ENCODE results near the gene CD209. TPM values are rescaled to one million over a fixed set of nuclear protein-coding genes. Genes with fewer than 3 reads are reported as not detected.

Gene CD209
- total and polyA plus RNA-seq, 2 donors (not counting 1 experiment from before 2014, with no cell fraction given) = not detected

GRCh38 chr19:7736148-7736547 lies 11.2 kb downstream of the CD209 start:
- Histone ChIP-seq H3K9ac (ENCODE audit: insufficient read depth, low read length) (no peak overlapping the region), H3K27me3 (ENCODE audit: control insufficient read depth, insufficient read depth, low read length) (peaks cover 3% of the 10 kb centered on the region), H3K27ac (ENCODE audit: insufficient read depth, low read length) (no peak overlapping the region), H3K36me3 (ENCODE audit: control insufficient read depth, insufficient read depth, low read length) (no peaks in the 10 kb centered on the region), H3K4me2 (ENCODE audit: extremely low read depth, insufficient read depth, low read length) (no peak overlapping the region), H3K4me3 (replicated peaks in 1 of 4; ENCODE audit: control extremely low read depth in 1 of 4, insufficient read depth in 1 of 4, low read depth in 3 of 4, low read length in 4 of 4) (no peak overlapping the region), H2AFZ (ENCODE audit: low read length) (no peak overlapping the region), H3K9me3 (ENCODE audit: control insufficient read depth, insufficient read depth, low read depth, low read length) (no peaks in the 10 kb centered on the region), H3K79me2 (ENCODE audit: control insufficient read depth, insufficient read depth, low read length) (no peaks in the 10 kb centered on the region), H3K4me1 (ENCODE audit: control insufficient read depth, extremely low read depth, insufficient read depth, low read length) (no peaks in the 10 kb centered on the region), H4K20me1 (ENCODE audit: control insufficient read depth, extremely low read depth, insufficient read depth, low read length) (no peaks in the 10 kb centered on the region)
- DNase-seq (ENCODE audit: low read depth in 2 of 2) = no peak
- TF ChIP-seq CTCF (conservative IDR thresholded peaks at IDR 0.05 in 1 of 2, IDR thresholded peaks at IDR 0.05 in 1 of 2; ENCODE audit: low read depth in 1 of 2, low read length in 2 of 2) (no peak), EZH2 (IDR thresholded peaks at IDR 0.05; ENCODE audit: low read length, missing control alignments) (no peak)

GRCh38 chr19:7734220-7735203 lies 12.8 kb downstream of the CD209 start:
- DNase-seq (ENCODE audit: low read depth in 2 of 2) = peak in 1 of 2 donors; percentile 17
- Histone ChIP-seq H3K4me1 (ENCODE audit: control insufficient read depth, extremely low read depth, insufficient read depth, low read length) (no peaks in the 10 kb centered on the region), H3K4me3 (replicated peaks in 1 of 4; ENCODE audit: control extremely low read depth in 1 of 4, insufficient read depth in 1 of 4, low read depth in 3 of 4, low read length in 4 of 4) (no peak overlapping the region), H3K79me2 (ENCODE audit: control insufficient read depth, insufficient read depth, low read length) (no peaks in the 10 kb centered on the region), H2AFZ (ENCODE audit: low read length) (no peak overlapping the region), H3K27ac (ENCODE audit: insufficient read depth, low read length) (no peak overlapping the region), H3K36me3 (ENCODE audit: control insufficient read depth, insufficient read depth, low read length) (no peaks in the 10 kb centered on the region), H3K9me3 (ENCODE audit: control insufficient read depth, insufficient read depth, low read depth, low read length) (no peaks in the 10 kb centered on the region), H4K20me1 (ENCODE audit: control insufficient read depth, extremely low read depth, insufficient read depth, low read length) (no peaks in the 10 kb centered on the region), H3K4me2 (ENCODE audit: extremely low read depth, insufficient read depth, low read length) (no peak overlapping the region), H3K27me3 (ENCODE audit: control insufficient read depth, insufficient read depth, low read length) (peaks cover 3% of the 10 kb centered on the region), H3K9ac (ENCODE audit: insufficient read depth, low read length) (no peak overlapping the region)
- TF ChIP-seq EZH2 (IDR thresholded peaks at IDR 0.05; ENCODE audit: low read length, missing control alignments) (no peak), CTCF (conservative IDR thresholded peaks at IDR 0.05 in 1 of 2, IDR thresholded peaks at IDR 0.05 in 1 of 2; ENCODE audit: low read depth in 1 of 2, low read length in 2 of 2) (no peak)

GRCh38 chr19:7733376-7733775 lies 14.0 kb downstream of the CD209 start:
- no peak for TF ChIP-seq EZH2 (IDR thresholded peaks at IDR 0.05; ENCODE audit: low read length, missing control alignments)
- no peak for TF ChIP-seq CTCF (conservative IDR thresholded peaks at IDR 0.05 in 1 of 2, IDR thresholded peaks at IDR 0.05 in 1 of 2; ENCODE audit: low read depth in 1 of 2, low read length in 2 of 2)
- no peaks in the 10 kb centered on the region for H3K9me3 ChIP-seq (ENCODE audit: control insufficient read depth, insufficient read depth, low read depth, low read length)
- no peak overlapping the region for H3K4me2 ChIP-seq (ENCODE audit: extremely low read depth, insufficient read depth, low read length)
- no peak overlapping the region for H3K9ac ChIP-seq (ENCODE audit: insufficient read depth, low read length)
- peaks cover 3% of the 10 kb centered on the region for H3K27me3 ChIP-seq (ENCODE audit: control insufficient read depth, insufficient read depth, low read length)
- H3K79me2 ChIP-seq (ENCODE audit: control insufficient read depth, insufficient read depth, low read length) = no peaks in the 10 kb centered on the region
- H4K20me1 ChIP-seq (ENCODE audit: control insufficient read depth, extremely low read depth, insufficient read depth, low read length) = no peaks in the 10 kb centered on the region
- no peaks in the 10 kb centered on the region for H3K36me3 ChIP-seq (ENCODE audit: control insufficient read depth, insufficient read depth, low read length)
- no peaks in the 10 kb centered on the region for H3K4me1 ChIP-seq (ENCODE audit: control insufficient read depth, extremely low read depth, insufficient read depth, low read length)
- no peak overlapping the region for H2AFZ ChIP-seq (ENCODE audit: low read length)
- DNase-seq (ENCODE audit: low read depth in 2 of 2) = no peak
- no peak overlapping the region for H3K27ac ChIP-seq (ENCODE audit: insufficient read depth, low read length)
- no peak overlapping the region for H3K4me3 ChIP-seq (replicated peaks in 1 of 4; ENCODE audit: control extremely low read depth in 1 of 4, insufficient read depth in 1 of 4, low read depth in 3 of 4, low read length in 4 of 4)

Measured in fibroblast of lung (primary cell).